GM23338 (cell line): ENCODE measurements around the gene CLIP2. TPM values are rescaled to one million over a fixed set of nuclear protein-coding genes. Genes with fewer than 3 reads are reported as not detected.

Source experiments
- ATAC-seq: fragments of 200-7000 bp; cut with Tn5 transposase; 3 replicates; pipeline ENCODE4 v1.9.1; 2020
- DNase-seq: peaks from one replicate; pipeline ENCODE4 v3.0.0-alpha.2; 2015; ENCODE audit warnings: low spot score
- H2AFZ ChIP-seq: fragments of 200-600 bp; sonication (generic); 2 replicates; pipeline ENCODE4 v1.8.0; 2016; ENCODE audit warnings: antibody characterized with exemption, mild to moderate bottlenecking, moderate library complexity
- H3F3A ChIP-seq: fragments of 200-600 bp; sonication (generic); replicated peaks from 2 replicates; pipeline ENCODE4 v1.8.0; 2017; ENCODE audit warnings: antibody characterized with exemption, mixed run types, low read depth
- H3K27ac ChIP-seq: fragments of 200-600 bp; sonication (generic); 2 replicates; pipeline ENCODE4 v1.6.1; 2016; ENCODE audit warnings: low read depth
- H3K27me3 ChIP-seq: fragments of 200-600 bp; sonication (generic); 2 replicates; pipeline ENCODE4 v1.8.0; 2016; ENCODE audit warnings: mild to moderate bottlenecking, mixed run types, moderate library complexity; ENCODE audit not compliant: insufficient read depth
- H3K36me3 ChIP-seq: fragments of 200-600 bp; sonication (generic); 2 replicates; pipeline ENCODE4 v1.8.0; 2016; ENCODE audit warnings: mild to moderate bottlenecking; ENCODE audit not compliant: insufficient read depth
- H3K4me1 ChIP-seq: fragments of 200-600 bp; sonication (generic); 2 replicates; pipeline ENCODE4 v1.8.0; 2016; ENCODE audit warnings: mild to moderate bottlenecking, moderate library complexity; ENCODE audit not compliant: insufficient read depth
- H3K4me2 ChIP-seq: fragments of 200-600 bp; sonication (generic); 2 replicates; pipeline ENCODE4 v1.7.1; 2017; ENCODE audit warnings: mixed run types
- H3K4me3 ChIP-seq: fragments of 200-600 bp; sonication (generic); 2 replicates; pipeline ENCODE4 v1.6.1; 2016; ENCODE audit warnings: mixed run types
- H3K79me2 ChIP-seq: fragments of 200-600 bp; sonication (generic); replicated peaks from 2 replicates; pipeline ENCODE4 v1.8.0; 2017; ENCODE audit warnings: mild to moderate bottlenecking; ENCODE audit not compliant: insufficient read depth
- H3K9me2 ChIP-seq: fragments of 200-600 bp; sonication (generic); 2 replicates; pipeline ENCODE4 v1.8.0; 2017; ENCODE audit not compliant: insufficient read depth
- H4K20me1 ChIP-seq: fragments of 200-600 bp; sonication (generic); replicated peaks from 2 replicates; pipeline ENCODE4 v1.8.0; 2017; ENCODE audit warnings: mild to moderate bottlenecking; ENCODE audit not compliant: insufficient read depth
- H3K27ac Mint-ChIP-seq: 2 replicates; pipeline ENCODE4 v1.8.0; 2020; ENCODE audit warnings: inconsistent platforms, mild to moderate bottlenecking, moderate library complexity, mixed read lengths
- H3K27me3 Mint-ChIP-seq: 3 replicates; pipeline ENCODE4 v1.8.0; 2022; ENCODE audit warnings: low read depth, mild to moderate bottlenecking, moderate library complexity, mixed read lengths, inconsistent platforms; ENCODE audit not compliant: insufficient read depth, poor library complexity
- H3K36me3 Mint-ChIP-seq: 3 replicates; pipeline ENCODE4 v1.8.0; 2021; ENCODE audit warnings: low read depth, mild to moderate bottlenecking, inconsistent platforms, moderate library complexity, mixed read lengths
- H3K4me1 Mint-ChIP-seq: 3 replicates; pipeline ENCODE4 v1.8.0; 2020; ENCODE audit warnings: mild to moderate bottlenecking, inconsistent platforms, mixed read lengths
- H3K4me3 Mint-ChIP-seq: 3 replicates; pipeline ENCODE4 v1.8.0; 2021; ENCODE audit warnings: moderate library complexity, mild to moderate bottlenecking, inconsistent platforms, mixed read lengths
- H3K9me3 Mint-ChIP-seq: 3 replicates; pipeline ENCODE4 v1.8.0; 2020; ENCODE audit warnings: moderate library complexity, mild to moderate bottlenecking, inconsistent platforms, mixed read lengths
- EZH2 ChIP-seq: fragments of 200-600 bp; sonication (generic); IDR thresholded peaks from one replicate; pipeline ENCODE4 v1.8.0; 2017; ENCODE audit warnings: antibody characterized with exemption, mild to moderate bottlenecking, low read depth; ENCODE audit not compliant: unreplicated experiment
- JUNB ChIP-seq: IDR thresholded peaks from one replicate; pipeline ENCODE4 v1.6.1; 2016; ENCODE audit warnings: antibody characterized with exemption; ENCODE audit not compliant: unreplicated experiment
- POLR2AphosphoS5 ChIP-seq: IDR thresholded peaks from 2 replicates; pipeline ENCODE4 v1.6.1; 2016; ENCODE audit warnings: antibody characterized with exemption, low read depth
- STAT1 ChIP-seq: IDR thresholded peaks from one replicate; pipeline ENCODE4 v1.6.1; 2016; ENCODE audit warnings: antibody characterized with exemption; ENCODE audit not compliant: unreplicated experiment
- ZNF114 ChIP-seq: fragments of 250-450 bp; sonication (Bioruptor Pico); IDR thresholded peaks from 2 replicates; pipeline ENCODE4 v1.5.0; 2020; ENCODE audit warnings: mild to moderate bottlenecking, moderate library complexity
- ZNF331 ChIP-seq: fragments of 250-450 bp; sonication (Bioruptor Pico); IDR thresholded peaks from 2 replicates; pipeline ENCODE4 v1.5.0; 2020; ENCODE audit warnings: low read depth, mild to moderate bottlenecking, moderate library complexity
- polyA plus RNA-seq: library from polyadenylated mRNA; unstranded; fragments of >200 nt; fragmentation: Nextera tagmentation; extraction: Ambion mirVana; gene quantifications from 2 replicates; pipeline ENCODE4 v1.2.1, GENCODE V29; 2016
- total RNA-seq: library from RNA; depleted of rRNA; stranded (reverse); fragments of >200 nt; shearing (Covaris generic); gene quantifications from 2 replicates; pipeline ENCODE4 v1.2.3, GENCODE V29; 2014
- TF ChIP-seq, protein P1 (sequence below): fragments of 250-450 bp; sonication (Bioruptor Pico); IDR thresholded peaks from 2 replicates; pipeline ENCODE4 v1.5.0; 2020; ENCODE audit warnings: mild to moderate bottlenecking, moderate library complexity
- TF ChIP-seq, protein P2 (sequence below): IDR thresholded peaks from 2 replicates; pipeline ENCODE4 v1.6.1; 2016; ENCODE audit warnings: antibody characterized with exemption
- TF ChIP-seq, protein P3 (sequence below): IDR thresholded peaks from one replicate; pipeline ENCODE4 v1.6.1; 2018; ENCODE audit warnings: antibody characterized with exemption; ENCODE audit not compliant: unreplicated experiment
- TF ChIP-seq, protein P4 (sequence below), 2 experiments: fragments of 200-600 bp in 1 of 2; sonication (generic) in 1 of 2; conservative IDR thresholded peaks; 2 replicates each; pipeline versions ENCODE4 v1.5.1 to v1.6.1; 2016 to 2017; ENCODE audit warnings: antibody characterized with exemption in 2 of 2, low read depth in 2 of 2, mild to moderate bottlenecking in 2 of 2, moderate library complexity in 1 of 2

The CLIP2 gene
- total and polyA plus RNA-seq, 2 experiments from 2014 or later: 8.1 to 51.9 TPM

DNA sequence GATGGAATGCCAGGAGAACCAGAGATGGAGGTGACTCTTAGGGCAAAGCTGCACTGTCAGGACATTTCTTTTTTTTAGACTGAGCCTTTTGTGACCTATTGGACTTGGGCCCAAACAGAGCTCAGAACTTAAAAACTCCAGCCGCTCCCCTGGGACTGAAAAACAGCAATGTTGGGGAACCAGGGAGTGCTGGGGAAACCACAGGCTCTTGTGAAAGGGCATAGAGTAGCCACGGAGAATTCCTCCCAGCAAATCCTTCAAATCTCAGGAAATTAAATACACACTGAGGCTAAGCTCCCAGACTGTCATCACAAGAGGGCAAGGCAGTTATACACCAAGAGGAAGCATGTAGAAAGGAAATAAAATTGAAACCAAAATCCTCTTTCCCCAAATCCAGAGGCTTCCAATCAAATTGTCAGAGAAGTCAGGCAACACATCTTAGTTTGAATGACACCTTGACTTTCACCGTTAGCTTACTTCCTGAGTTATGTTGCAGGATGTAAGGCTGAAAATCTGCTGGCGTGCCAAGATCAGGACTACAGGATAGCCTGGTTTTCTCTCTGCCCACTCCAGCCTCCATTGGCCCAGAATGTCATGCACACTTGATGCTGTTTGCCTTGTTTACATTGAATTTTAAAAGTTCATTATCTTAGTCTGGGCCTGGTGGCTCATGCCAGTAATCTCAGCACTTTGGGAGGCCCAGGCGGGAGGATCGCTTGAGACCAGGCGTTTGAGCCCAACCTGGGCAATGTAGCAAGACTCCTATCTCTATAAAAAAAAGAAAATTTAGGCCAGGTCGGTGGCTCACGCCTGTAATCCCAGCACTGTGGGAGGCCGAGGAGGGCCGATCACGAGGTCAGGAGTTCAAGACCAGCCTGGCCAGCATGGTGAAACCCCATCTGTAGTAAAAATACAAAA, 32.5 kb upstream of the CLIP2 start (continued):
- TF ChIP-seq, protein P1, sequence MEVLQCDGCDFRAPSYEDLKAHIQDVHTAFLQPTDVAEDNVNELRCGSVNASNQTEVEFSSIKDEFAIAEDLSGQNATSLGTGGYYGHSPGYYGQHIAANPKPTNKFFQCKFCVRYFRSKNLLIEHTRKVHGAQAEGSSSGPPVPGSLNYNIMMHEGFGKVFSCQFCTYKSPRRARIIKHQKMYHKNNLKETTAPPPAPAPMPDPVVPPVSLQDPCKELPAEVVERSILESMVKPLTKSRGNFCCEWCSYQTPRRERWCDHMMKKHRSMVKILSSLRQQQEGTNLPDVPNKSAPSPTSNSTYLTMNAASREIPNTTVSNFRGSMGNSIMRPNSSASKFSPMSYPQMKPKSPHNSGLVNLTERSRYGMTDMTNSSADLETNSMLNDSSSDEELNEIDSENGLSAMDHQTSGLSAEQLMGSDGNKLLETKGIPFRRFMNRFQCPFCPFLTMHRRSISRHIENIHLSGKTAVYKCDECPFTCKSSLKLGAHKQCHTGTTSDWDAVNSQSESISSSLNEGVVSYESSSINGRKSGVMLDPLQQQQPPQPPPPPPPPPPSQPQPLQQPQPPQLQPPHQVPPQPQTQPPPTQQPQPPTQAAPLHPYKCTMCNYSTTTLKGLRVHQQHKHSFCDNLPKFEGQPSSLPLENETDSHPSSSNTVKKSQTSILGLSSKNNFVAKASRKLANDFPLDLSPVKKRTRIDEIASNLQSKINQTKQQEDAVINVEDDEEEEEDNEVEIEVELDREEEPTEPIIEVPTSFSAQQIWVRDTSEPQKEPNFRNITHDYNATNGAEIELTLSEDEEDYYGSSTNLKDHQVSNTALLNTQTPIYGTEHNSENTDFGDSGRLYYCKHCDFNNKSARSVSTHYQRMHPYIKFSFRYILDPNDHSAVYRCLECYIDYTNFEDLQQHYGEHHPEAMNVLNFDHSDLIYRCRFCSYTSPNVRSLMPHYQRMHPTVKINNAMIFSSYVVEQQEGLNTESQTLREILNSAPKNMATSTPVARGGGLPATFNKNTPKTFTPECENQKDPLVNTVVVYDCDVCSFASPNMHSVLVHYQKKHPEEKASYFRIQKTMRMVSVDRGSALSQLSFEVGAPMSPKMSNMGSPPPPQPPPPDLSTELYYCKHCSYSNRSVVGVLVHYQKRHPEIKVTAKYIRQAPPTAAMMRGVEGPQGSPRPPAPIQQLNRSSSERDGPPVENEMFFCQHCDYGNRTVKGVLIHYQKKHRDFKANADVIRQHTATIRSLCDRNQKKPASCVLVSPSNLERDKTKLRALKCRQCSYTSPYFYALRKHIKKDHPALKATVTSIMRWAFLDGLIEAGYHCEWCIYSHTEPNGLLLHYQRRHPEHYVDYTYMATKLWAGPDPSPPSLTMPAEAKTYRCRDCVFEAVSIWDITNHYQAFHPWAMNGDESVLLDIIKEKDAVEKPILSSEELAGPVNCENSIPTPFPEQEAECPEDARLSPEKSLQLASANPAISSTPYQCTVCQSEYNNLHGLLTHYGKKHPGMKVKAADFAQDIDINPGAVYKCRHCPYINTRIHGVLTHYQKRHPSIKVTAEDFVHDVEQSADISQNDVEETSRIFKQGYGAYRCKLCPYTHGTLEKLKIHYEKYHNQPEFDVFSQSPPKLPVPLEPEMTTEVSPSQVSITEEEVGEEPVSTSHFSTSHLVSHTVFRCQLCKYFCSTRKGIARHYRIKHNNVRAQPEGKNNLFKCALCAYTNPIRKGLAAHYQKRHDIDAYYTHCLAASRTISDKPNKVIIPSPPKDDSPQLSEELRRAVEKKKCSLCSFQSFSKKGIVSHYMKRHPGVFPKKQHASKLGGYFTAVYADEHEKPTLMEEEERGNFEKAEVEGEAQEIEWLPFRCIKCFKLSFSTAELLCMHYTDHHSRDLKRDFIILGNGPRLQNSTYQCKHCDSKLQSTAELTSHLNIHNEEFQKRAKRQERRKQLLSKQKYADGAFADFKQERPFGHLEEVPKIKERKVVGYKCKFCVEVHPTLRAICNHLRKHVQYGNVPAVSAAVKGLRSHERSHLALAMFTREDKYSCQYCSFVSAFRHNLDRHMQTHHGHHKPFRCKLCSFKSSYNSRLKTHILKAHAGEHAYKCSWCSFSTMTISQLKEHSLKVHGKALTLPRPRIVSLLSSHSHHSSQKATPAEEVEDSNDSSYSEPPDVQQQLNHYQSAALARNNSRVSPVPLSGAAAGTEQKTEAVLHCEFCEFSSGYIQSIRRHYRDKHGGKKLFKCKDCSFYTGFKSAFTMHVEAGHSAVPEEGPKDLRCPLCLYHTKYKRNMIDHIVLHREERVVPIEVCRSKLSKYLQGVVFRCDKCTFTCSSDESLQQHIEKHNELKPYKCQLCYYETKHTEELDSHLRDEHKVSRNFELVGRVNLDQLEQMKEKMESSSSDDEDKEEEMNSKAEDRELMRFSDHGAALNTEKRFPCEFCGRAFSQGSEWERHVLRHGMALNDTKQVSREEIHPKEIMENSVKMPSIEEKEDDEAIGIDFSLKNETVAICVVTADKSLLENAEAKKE (CRISPR knock-in tag): no peak

DNA sequence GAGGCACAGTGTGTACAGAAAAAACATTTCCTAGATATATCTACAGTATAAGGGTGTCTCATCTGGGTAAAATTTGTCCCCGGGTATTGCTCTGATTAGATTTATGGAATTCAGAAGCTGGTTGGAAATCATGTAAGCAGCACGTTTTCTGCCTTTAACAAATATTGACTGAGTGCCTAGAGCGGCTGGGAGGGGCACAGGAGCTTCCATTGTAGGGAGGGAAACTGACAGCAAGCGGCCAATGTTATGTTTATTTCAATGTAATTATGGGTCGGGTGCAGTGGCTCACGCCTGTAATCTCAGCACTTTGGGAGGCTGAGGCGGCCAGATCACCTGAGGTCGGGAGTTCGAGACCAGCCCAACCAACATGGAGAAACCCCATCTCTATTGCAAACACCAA, 30.6 kb upstream of the CLIP2 start:
- no peak overlapping the region for H3K27ac Mint-ChIP-seq
- H3K4me1 Mint-ChIP-seq: peaks cover 3% of the 10 kb centered on the region; the same call in 2 of the 3 replicates

More for the DNA sequence above, 30.6 kb upstream of the CLIP2 start:
- Mint-ChIP-seq H3K27me3 (peaks cover 11% of the 10 kb centered on the region), H3K9me3 (no peaks in the 10 kb centered on the region), H3K36me3 (no peaks in the 10 kb centered on the region; the same call in 2 of the 3 replicates), H3K4me3 (no peak overlapping the region)
- Histone ChIP-seq H3K4me1 (peaks cover 7% of the 10 kb centered on the region; the same call in 1 of the 2 replicates), H3K4me3 (no peak overlapping the region), H3K79me2 (peaks cover 15% of the 10 kb centered on the region), H3K27ac (no peak overlapping the region), H3K36me3 (no peaks in the 10 kb centered on the region), H3F3A (peaks cover 9% of the 10 kb centered on the region; the same call in 1 of the 2 replicates), H4K20me1 (no peaks in the 10 kb centered on the region), H3K4me2 (no peak overlapping the region), H3K9me2 (no peaks in the 10 kb centered on the region), H2AFZ (no peak overlapping the region), H3K27me3 (no peaks in the 10 kb centered on the region)
- ATAC-seq (no peak), DNase-seq (no peak)
- TF ChIP-seq STAT1 (no peak), ZNF331 (no peak), ZNF114 (CRISPR knock-in tag) (no peak), POLR2AphosphoS5 (no peak), JUNB (no peak), EZH2 (no peak)
- TF ChIP-seq, protein P2, sequence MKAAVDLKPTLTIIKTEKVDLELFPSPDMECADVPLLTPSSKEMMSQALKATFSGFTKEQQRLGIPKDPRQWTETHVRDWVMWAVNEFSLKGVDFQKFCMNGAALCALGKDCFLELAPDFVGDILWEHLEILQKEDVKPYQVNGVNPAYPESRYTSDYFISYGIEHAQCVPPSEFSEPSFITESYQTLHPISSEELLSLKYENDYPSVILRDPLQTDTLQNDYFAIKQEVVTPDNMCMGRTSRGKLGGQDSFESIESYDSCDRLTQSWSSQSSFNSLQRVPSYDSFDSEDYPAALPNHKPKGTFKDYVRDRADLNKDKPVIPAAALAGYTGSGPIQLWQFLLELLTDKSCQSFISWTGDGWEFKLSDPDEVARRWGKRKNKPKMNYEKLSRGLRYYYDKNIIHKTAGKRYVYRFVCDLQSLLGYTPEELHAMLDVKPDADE: no peak
- TF ChIP-seq, protein P3, sequence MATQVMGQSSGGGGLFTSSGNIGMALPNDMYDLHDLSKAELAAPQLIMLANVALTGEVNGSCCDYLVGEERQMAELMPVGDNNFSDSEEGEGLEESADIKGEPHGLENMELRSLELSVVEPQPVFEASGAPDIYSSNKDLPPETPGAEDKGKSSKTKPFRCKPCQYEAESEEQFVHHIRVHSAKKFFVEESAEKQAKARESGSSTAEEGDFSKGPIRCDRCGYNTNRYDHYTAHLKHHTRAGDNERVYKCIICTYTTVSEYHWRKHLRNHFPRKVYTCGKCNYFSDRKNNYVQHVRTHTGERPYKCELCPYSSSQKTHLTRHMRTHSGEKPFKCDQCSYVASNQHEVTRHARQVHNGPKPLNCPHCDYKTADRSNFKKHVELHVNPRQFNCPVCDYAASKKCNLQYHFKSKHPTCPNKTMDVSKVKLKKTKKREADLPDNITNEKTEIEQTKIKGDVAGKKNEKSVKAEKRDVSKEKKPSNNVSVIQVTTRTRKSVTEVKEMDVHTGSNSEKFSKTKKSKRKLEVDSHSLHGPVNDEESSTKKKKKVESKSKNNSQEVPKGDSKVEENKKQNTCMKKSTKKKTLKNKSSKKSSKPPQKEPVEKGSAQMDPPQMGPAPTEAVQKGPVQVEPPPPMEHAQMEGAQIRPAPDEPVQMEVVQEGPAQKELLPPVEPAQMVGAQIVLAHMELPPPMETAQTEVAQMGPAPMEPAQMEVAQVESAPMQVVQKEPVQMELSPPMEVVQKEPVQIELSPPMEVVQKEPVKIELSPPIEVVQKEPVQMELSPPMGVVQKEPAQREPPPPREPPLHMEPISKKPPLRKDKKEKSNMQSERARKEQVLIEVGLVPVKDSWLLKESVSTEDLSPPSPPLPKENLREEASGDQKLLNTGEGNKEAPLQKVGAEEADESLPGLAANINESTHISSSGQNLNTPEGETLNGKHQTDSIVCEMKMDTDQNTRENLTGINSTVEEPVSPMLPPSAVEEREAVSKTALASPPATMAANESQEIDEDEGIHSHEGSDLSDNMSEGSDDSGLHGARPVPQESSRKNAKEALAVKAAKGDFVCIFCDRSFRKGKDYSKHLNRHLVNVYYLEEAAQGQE: no peak
- TF ChIP-seq, protein P4, sequence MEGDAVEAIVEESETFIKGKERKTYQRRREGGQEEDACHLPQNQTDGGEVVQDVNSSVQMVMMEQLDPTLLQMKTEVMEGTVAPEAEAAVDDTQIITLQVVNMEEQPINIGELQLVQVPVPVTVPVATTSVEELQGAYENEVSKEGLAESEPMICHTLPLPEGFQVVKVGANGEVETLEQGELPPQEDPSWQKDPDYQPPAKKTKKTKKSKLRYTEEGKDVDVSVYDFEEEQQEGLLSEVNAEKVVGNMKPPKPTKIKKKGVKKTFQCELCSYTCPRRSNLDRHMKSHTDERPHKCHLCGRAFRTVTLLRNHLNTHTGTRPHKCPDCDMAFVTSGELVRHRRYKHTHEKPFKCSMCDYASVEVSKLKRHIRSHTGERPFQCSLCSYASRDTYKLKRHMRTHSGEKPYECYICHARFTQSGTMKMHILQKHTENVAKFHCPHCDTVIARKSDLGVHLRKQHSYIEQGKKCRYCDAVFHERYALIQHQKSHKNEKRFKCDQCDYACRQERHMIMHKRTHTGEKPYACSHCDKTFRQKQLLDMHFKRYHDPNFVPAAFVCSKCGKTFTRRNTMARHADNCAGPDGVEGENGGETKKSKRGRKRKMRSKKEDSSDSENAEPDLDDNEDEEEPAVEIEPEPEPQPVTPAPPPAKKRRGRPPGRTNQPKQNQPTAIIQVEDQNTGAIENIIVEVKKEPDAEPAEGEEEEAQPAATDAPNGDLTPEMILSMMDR (conservative IDR thresholded peaks at IDR 0.05; ENCODE audit: low read depth in 2 of 2): no peak
